Measurements from ENCODE around the gene MAT2B. TPM values are rescaled to one million over a fixed set of nuclear protein-coding genes. Genes with fewer than 3 reads are reported as not detected.
A peak's percentile ranks its signal among the peaks of the same experiment; 100 is the strongest.

Gene MAT2B
- total RNA-seq, 4 donors from 2014 or later, result 26.6 to 44.7 (median 32.1) TPM

GRCh38 chr5:163467682-163468081, 37.7 kb upstream of the MAT2B start:
- no peak overlapping the region for H3K27ac ChIP-seq
- DNase-seq (no peak), ATAC-seq (no peak)
- H3K9me3 ChIP-seq, result no peaks in the 10 kb centered on the region
- H3K27me3 ChIP-seq, result no peaks in the 10 kb centered on the region
- no peaks in the 10 kb centered on the region for H3K4me1 ChIP-seq
- in situ Hi-C loops (cut with MboI; ENCODE audit: low sequenced_read_pairs in 4 of 4), result no loop called here
- intact Hi-C loops (cut with DNase I; ENCODE audit: low total_unique reads), result no loop called here
- no peak overlapping the region for H3K4me3 ChIP-seq
- no peaks in the 10 kb centered on the region for H3K36me3 ChIP-seq
- TF ChIP-seq CTCF (IDR thresholded peaks at IDR 0.05 in 4 of 5, conservative IDR thresholded peaks at IDR 0.05 in 1 of 5) (no peak), POLR2A (IDR thresholded peaks at IDR 0.05) (no peak)

- in situ Hi-C loops (cut with MboI; ENCODE audit: low sequenced_read_pairs in 4 of 4) (no loop called here), intact Hi-C loops (cut with DNase I; ENCODE audit: low total_unique reads) (loop anchor here (1.0 kb wide), 1 partner anchor 31 kb away; no protein-coding TSS in a partner anchor)
- no peaks in the 10 kb centered on the region for H3K36me3 ChIP-seq
- ATAC-seq (peak in 1 of 2 donors; percentile 53), DNase-seq (no peak)
- TF ChIP-seq POLR2A (IDR thresholded peaks at IDR 0.05) (no peak), CTCF (IDR thresholded peaks at IDR 0.05 in 4 of 5, conservative IDR thresholded peaks at IDR 0.05 in 1 of 5) (peak in 3 of 5 experiments; percentile 15 to 35 (median 32))
- H3K9me3 ChIP-seq, result no peaks in the 10 kb centered on the region
- no peaks in the 10 kb centered on the region for H3K4me1 ChIP-seq
- no peaks in the 10 kb centered on the region for H3K27me3 ChIP-seq
- H3K27ac ChIP-seq, result no peak overlapping the region
- H3K4me3 ChIP-seq, result no peak overlapping the region
These were observed 31.7 kb upstream of the MAT2B start for GRCh38 chr5:163473635-163474243.

GRCh38 chr5:163475411-163475810, 30.0 kb upstream of the MAT2B start:
- intact Hi-C loops (cut with DNase I; ENCODE audit: low total_unique reads), result no loop called here
- Histone ChIP-seq H3K27me3 (no peaks in the 10 kb centered on the region), H3K4me3 (no peak overlapping the region), H3K27ac (no peak overlapping the region), H3K4me1 (no peaks in the 10 kb centered on the region), H3K36me3 (no peaks in the 10 kb centered on the region), H3K9me3 (no peaks in the 10 kb centered on the region)
- no peak for DNase-seq
- in situ Hi-C loops (cut with MboI; ENCODE audit: low sequenced_read_pairs in 4 of 4), result no loop called here
- TF ChIP-seq CTCF (IDR thresholded peaks at IDR 0.05 in 4 of 5, conservative IDR thresholded peaks at IDR 0.05 in 1 of 5) (no peak), POLR2A (IDR thresholded peaks at IDR 0.05) (no peak)
- ATAC-seq, result no peak

- intact Hi-C loops (cut with DNase I; ENCODE audit: low total_unique reads), result no loop called here
- TF ChIP-seq POLR2A (IDR thresholded peaks at IDR 0.05) (no peak), CTCF (IDR thresholded peaks at IDR 0.05 in 4 of 5, conservative IDR thresholded peaks at IDR 0.05 in 1 of 5) (no peak)
- Histone ChIP-seq H3K4me3 (no peak overlapping the region), H3K4me1 (no peaks in the 10 kb centered on the region), H3K27me3 (no peaks in the 10 kb centered on the region), H3K9me3 (no peaks in the 10 kb centered on the region), H3K36me3 (no peaks in the 10 kb centered on the region), H3K27ac (no peak overlapping the region)
- DNase-seq, result no peak
- no peak for ATAC-seq
- in situ Hi-C loops (cut with MboI; ENCODE audit: low sequenced_read_pairs in 4 of 4), result no loop called here
These were observed 27.1 kb upstream of the MAT2B start for GRCh38 chr5:163478126-163478981.
